SK-N-MC (cell line): ENCODE data around the gene ATXN1.

Source experiments
- DNase-seq: peaks from one replicate; pipeline ENCODE4 v3.0.0-alpha.2; 2011; ENCODE audit warnings: low read depth, low spot score
- H3K27ac ChIP-seq: fragments of 200-600 bp; sonication (generic); 2 replicates; pipeline ENCODE4 v1.5.1; 2016; ENCODE audit warnings: mixed run types
- H3K36me3 ChIP-seq: fragments of 200-600 bp; sonication (generic); 2 replicates; pipeline ENCODE4 v1.6.1; 2017; ENCODE audit warnings: antibody characterized with exemption, low read length, mixed read lengths; ENCODE audit not compliant: insufficient read depth
- H3K4me3 ChIP-seq: fragments of 200-600 bp; sonication (generic); 2 replicates; pipeline ENCODE4 v1.5.1; 2016
- H3K9ac ChIP-seq: fragments of 200-600 bp; sonication (generic); 2 replicates; pipeline ENCODE4 v1.8.0; 2017; ENCODE audit warnings: mixed run types, mixed read lengths; ENCODE audit not compliant: insufficient read length
- H3K9me3 ChIP-seq: fragments of 200-600 bp; sonication (generic); 2 replicates; pipeline ENCODE4 v1.6.1; 2017; ENCODE audit warnings: low read depth, mild to moderate bottlenecking, antibody characterized with exemption, low read length, moderate library complexity, mixed read lengths
- EZH2 ChIP-seq: fragments of 200-600 bp; sonication (generic); IDR thresholded peaks from one replicate; pipeline ENCODE4 v1.6.1; 2017; ENCODE audit warnings: antibody characterized with exemption
- FOXP2 ChIP-seq: optimal IDR thresholded peaks from 2 replicates; pipeline ENCODE3; 2011; ENCODE audit warnings: mild to moderate bottlenecking, moderate library complexity; ENCODE audit not compliant: insufficient read depth; ENCODE audit errors: extremely low read length, control extremely low read depth
- POLR2AphosphoS5 ChIP-seq: IDR thresholded peaks from 2 replicates; pipeline ENCODE4 v1.6.1; 2012; ENCODE audit warnings: mild to moderate bottlenecking, low read depth, low read length, borderline replicate concordance

Gene ATXN1

DNA sequence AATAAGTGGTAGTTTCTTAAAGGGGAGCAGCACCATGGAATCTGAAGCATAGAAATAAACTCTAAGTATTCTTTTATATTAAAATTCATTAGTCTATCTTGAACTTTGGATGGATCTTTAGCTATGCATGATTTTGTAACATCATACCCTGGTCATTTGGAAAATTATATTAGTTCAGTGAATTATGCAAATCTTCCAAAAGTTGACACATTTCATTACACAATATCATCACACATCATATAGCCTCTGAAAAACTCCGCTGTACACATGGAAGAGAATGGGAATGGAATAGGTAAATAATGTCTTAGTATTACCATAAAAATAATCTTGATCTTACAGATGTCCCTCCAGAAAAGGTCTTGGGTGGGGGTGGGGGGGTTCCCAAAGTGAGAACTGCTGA lies 96.1 kb downstream of the ATXN1 start:
- Histone ChIP-seq H3K27ac (no peak overlapping the region), H3K4me3 (no peak overlapping the region), H3K36me3 (no peaks in the 10 kb centered on the region), H3K9ac (no peak overlapping the region), H3K9me3 (no peaks in the 10 kb centered on the region)
- DNase-seq: no peak
- TF ChIP-seq POLR2AphosphoS5 (no peak), EZH2 (no peak), FOXP2 (no peak)

DNA sequence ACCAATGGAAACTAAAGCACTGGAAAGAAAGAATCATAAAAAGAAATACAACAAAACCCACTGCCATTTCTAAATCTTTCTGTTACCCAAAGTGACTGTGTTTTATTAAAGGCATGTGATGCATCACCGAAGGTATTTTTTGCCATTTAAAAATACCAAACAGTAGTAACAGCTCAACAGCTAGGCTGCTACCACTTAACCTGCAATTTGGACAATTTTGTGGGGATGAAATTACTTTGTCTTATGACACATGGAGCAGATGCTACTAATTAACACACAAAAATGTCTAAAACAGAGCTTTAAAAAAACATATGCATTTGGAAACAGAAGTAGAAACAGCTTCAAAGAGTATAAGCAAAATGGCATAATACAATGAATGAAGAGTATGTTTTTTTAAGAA lies 97.4 kb downstream of the ATXN1 start:
- no peak overlapping the region for H3K4me3 ChIP-seq
- no peak overlapping the region for H3K27ac ChIP-seq
- no peaks in the 10 kb centered on the region for H3K36me3 ChIP-seq
- TF ChIP-seq POLR2AphosphoS5 (no peak), EZH2 (no peak), FOXP2 (no peak)
- DNase-seq: no peak
- H3K9ac ChIP-seq: no peak overlapping the region
- no peaks in the 10 kb centered on the region for H3K9me3 ChIP-seq

DNA sequence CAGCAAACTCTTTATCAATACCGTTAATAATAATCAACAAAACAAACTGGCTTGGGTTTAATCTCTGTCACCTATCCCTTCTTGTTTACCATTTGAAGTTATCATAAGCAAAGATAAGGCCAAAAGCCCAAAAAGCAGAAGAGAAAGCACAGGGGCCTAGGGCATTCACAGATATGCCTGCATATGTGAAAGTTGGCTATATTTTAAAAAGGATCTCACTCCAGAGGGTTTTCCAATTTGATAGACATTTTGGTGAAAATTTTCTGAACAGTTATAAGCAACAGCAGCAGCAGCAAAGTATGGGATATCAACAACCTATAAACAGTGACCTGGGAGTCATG lies 101.1 kb downstream of the ATXN1 start:
- DNase-seq: no peak
- no peak for TF ChIP-seq EZH2
- no peak for TF ChIP-seq FOXP2
- no peak for TF ChIP-seq POLR2AphosphoS5

DNA sequence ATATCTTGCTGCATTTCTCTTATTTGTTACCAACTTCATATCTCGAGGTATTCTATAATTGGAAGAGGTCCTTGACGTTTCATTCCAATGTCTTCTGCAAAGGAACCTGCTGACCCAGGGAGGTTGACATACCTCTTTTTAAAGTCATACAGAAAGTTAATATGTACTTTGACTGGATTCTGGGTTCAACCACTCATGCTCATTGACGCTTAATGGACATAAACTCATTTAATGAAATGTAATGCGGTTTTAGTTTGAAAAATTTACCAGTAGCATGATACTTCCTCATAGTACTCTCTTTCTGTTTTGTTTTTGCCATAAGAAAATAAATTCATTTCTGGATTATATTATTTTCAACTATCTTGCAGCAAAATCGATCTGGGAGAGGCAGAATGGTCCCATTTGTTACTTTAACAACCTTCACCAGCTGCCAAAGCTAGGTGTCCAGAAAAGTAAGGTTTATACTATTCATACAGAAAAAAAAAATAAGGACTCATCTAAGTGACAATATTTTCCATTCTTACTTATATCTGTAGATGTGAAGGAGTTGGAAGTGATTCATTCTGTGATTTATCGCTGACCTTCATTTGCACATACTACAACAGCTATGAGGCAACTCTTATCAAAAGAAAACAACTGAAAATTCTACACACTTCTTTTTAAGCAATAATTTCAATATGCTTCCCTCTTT lies 101.6 kb downstream of the ATXN1 start:
- Histone ChIP-seq H3K4me3 (no peak overlapping the region), H3K9me3 (no peaks in the 10 kb centered on the region), H3K27ac (no peak overlapping the region), H3K9ac (no peak overlapping the region), H3K36me3 (no peaks in the 10 kb centered on the region)
- TF ChIP-seq EZH2 (no peak), FOXP2 (no peak), POLR2AphosphoS5 (no peak)
- DNase-seq: no peak

More for the DNA sequence above, 101.1 kb downstream of the ATXN1 start:
- Histone ChIP-seq H3K9me3 (no peaks in the 10 kb centered on the region), H3K36me3 (no peaks in the 10 kb centered on the region), H3K4me3 (no peak overlapping the region), H3K9ac (no peak overlapping the region), H3K27ac (no peak overlapping the region)

DNA sequence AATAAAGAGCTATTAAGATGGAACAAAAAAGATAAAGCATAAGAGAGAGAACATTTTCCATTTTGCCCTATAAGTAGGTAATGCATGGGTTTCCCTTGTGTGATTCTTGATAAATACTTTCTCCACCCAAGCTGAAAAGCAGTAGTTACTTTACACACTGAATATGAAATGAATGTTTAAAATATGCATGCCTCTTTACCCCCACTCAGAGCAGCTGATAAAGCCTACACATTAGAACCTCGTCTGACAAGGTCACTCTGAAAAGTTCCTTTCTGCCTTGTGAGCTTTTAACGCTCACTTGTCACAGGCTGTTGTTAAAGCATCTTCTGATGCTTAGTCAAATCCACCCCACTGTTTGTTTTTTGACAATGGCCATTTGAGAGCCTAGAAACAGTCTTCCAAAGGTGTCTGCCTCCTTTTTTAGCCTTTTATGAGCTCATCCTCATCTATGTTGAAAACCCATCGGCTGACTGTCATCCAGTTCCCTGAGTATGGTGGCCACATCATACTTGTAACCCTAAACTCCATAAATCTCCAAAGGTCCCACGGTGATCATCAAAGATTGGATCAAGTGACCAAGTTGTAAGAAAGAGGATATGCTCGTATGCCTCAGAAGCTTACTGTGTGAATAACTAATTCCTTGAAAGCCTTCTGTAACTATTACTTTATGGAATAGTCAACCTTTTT lies 102.8 kb downstream of the ATXN1 start:
- no peak for DNase-seq
- no peak overlapping the region for H3K4me3 ChIP-seq
- no peak overlapping the region for H3K27ac ChIP-seq
- H3K9ac ChIP-seq: no peak overlapping the region
- H3K9me3 ChIP-seq: no peaks in the 10 kb centered on the region
- TF ChIP-seq FOXP2 (no peak), POLR2AphosphoS5 (no peak), EZH2 (no peak)
- H3K36me3 ChIP-seq: no peaks in the 10 kb centered on the region

DNA sequence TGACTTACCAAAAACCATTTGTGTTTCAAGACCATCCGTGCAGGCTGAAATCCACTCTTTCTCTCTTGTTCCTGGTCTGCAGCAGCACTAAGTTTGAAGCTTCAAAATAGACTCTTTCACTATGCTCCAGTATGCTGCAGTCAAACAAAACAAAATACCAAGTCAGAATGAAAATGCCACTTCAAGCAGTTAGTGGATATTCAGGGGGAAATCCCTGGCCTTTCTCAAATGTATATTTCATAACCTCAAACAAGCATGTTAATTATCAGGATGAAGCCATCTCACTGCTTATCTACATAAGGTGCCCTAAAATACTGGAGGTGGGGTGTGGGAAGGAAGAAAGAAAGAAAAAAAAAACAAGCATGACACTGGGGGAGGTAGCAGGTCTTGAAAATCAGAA lies 103.5 kb downstream of the ATXN1 start:
- H3K4me3 ChIP-seq: no peak overlapping the region
- H3K9me3 ChIP-seq: no peaks in the 10 kb centered on the region
- H3K27ac ChIP-seq: no peak overlapping the region
- no peak for DNase-seq
- H3K36me3 ChIP-seq: no peaks in the 10 kb centered on the region
- TF ChIP-seq FOXP2: no peak
- TF ChIP-seq POLR2AphosphoS5: no peak
- no peak for TF ChIP-seq EZH2
- H3K9ac ChIP-seq: no peak overlapping the region

DNA sequence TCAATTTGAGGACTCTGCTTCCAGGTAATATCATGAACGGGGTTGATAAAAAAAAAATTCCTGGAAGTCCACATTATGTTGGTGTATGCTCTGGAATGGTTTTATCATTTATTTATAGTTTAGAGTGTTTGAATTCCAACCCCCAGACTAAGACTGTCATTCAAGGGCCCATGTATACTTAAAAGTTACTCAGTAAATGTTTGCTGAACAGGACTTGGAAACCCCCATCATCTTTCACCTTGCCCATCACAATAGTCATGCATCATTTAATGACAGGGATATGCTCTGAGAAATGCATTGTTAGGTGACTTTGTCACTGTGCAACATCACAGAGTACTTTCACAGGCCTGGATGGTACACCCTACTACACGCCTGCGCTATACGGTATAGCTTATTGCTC lies 104.8 kb downstream of the ATXN1 start:
- no peak for DNase-seq
- H3K27ac ChIP-seq: no peak overlapping the region
- TF ChIP-seq FOXP2: no peak
- TF ChIP-seq POLR2AphosphoS5: no peak
- TF ChIP-seq EZH2: no peak

DNA sequence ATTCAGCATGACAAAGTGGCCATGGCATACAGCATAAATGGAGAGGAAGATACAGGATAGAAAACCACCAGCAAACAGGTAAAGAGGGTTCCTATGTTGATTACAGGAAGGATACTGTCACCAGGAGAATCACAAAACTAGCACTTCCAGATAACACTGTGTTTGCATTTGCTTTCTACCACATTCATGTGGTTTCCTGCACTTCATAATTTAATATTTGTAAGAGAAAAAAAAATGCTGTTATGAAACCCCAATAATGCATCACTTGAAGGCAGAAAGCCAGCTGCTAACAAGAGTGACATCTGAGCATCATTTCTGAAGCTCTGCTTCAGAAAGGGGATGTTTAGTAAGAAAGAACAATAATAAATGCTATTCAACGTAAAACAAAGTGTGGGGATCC lies 106.6 kb downstream of the ATXN1 start:
- H3K9ac ChIP-seq: no peak overlapping the region

More for the DNA sequence above, 104.8 kb downstream of the ATXN1 start:
- H3K4me3 ChIP-seq: no peak overlapping the region
- no peaks in the 10 kb centered on the region for H3K36me3 ChIP-seq
- H3K9ac ChIP-seq: no peak overlapping the region
- H3K9me3 ChIP-seq: no peaks in the 10 kb centered on the region

More for the DNA sequence above, 106.6 kb downstream of the ATXN1 start:
- Histone ChIP-seq H3K9me3 (no peaks in the 10 kb centered on the region), H3K36me3 (no peaks in the 10 kb centered on the region), H3K4me3 (no peak overlapping the region), H3K27ac (no peak overlapping the region)
- TF ChIP-seq EZH2 (no peak), FOXP2 (no peak)
- no peak for DNase-seq
